HEK293 (cell line): ENCODE data around the gene MAPKAPK5.

Source experiments
- CTCF ChIA-PET: fragments of 350-600 bp; formaldehyde crosslinking; extraction: SDS; loops from one replicate; lab custom pipeline; 2021; ENCODE audit warnings: antibody characterized with exemption; lab: Yijun Ruan, JAX
- POLR2A ChIA-PET: fragments of 300-600 bp; formaldehyde crosslinking; extraction: SDS; loops from one replicate; lab custom pipeline; 2020; ENCODE audit warnings: antibody characterized with exemption, inconsistent platforms; lab: Yijun Ruan, JAX
- H3K27ac ChIP-seq: fragments of 200-500 bp; sonication (Bioruptor generic); 2 replicates; pipeline ENCODE4 v1.5.1; 2014; ENCODE audit warnings: low read depth, low read length, control low read depth, inconsistent platforms; ENCODE audit errors: extremely low read depth
- H3K36me3 ChIP-seq, 2 experiments: fragments of 200-500 bp in 1 of 2; sonication (Bioruptor generic) in 1 of 2; 1 replicate in 1 of 2; 2 replicates in 1 of 2; pipeline ENCODE4 v1.5.1; 2014 to 2017; ENCODE audit warnings: inconsistent platforms in 2 of 2, low read length in 2 of 2; ENCODE audit not compliant: control insufficient read depth in 2 of 2, insufficient read depth in 1 of 2
- H3K4me1 ChIP-seq: fragments of 200-500 bp; sonication (Bioruptor generic); 2 replicates; pipeline ENCODE4 v1.5.1; 2014; ENCODE audit warnings: mild to moderate bottlenecking, low read length, inconsistent platforms; ENCODE audit not compliant: control insufficient read depth, insufficient read depth
- H3K4me3 ChIP-seq: 2 replicates; pipeline ENCODE4 v1.5.1; 2011; ENCODE audit warnings: low read depth, mild to moderate bottlenecking, control low read depth, low read length, moderate library complexity
- H3K9me3 ChIP-seq: fragments of 200-500 bp; sonication (Bioruptor generic); 2 replicates; pipeline ENCODE4 v1.5.1; 2014; ENCODE audit warnings: low read depth, low read length, inconsistent platforms; ENCODE audit not compliant: control insufficient read depth, insufficient read depth
- KLF7 ChIP-seq: fragments of 450-650 bp; formaldehyde crosslinking; IDR thresholded peaks from 2 replicates; pipeline ENCODE4 v1.5.1; 2016; ENCODE audit warnings: missing biosample characterization, missing genetic modification characterization, borderline replicate concordance
- PBX3 ChIP-seq: sonication (generic); formaldehyde crosslinking; IDR thresholded peaks from 2 replicates; pipeline ENCODE4 v1.8.1; 2022; ENCODE audit warnings: mild to moderate bottlenecking, moderate library complexity, missing genetic modification reagents
- SP3 ChIP-seq: fragments of 450-650 bp; formaldehyde crosslinking; IDR thresholded peaks from 2 replicates; pipeline ENCODE4 v1.5.1; 2016; ENCODE audit warnings: missing biosample characterization, missing genetic modification characterization
- ZNF148 ChIP-seq: fragments of 450-650 bp; formaldehyde crosslinking; IDR thresholded peaks from 2 replicates; pipeline ENCODE4 v1.5.0; 2017; ENCODE audit warnings: missing biosample characterization, missing genetic modification characterization, borderline replicate concordance
- ZNF202 ChIP-seq: fragments of 450-650 bp; formaldehyde crosslinking; IDR thresholded peaks from 2 replicates; pipeline ENCODE4 v1.5.1; 2016; ENCODE audit warnings: missing biosample characterization, missing genetic modification characterization, borderline replicate concordance
- ZNF350 ChIP-seq: fragments of 450-650 bp; formaldehyde crosslinking; IDR thresholded peaks from 2 replicates; pipeline ENCODE4 v1.5.0; 2017; ENCODE audit warnings: missing biosample characterization, mild to moderate bottlenecking, missing genetic modification characterization
- ZNF398 ChIP-seq: fragments of 450-650 bp; formaldehyde crosslinking; IDR thresholded peaks from 2 replicates; pipeline ENCODE4 v1.5.1; 2017; ENCODE audit warnings: missing biosample characterization, missing genetic modification characterization
- ZNF501 ChIP-seq: fragments of 450-650 bp; formaldehyde crosslinking; IDR thresholded peaks from 2 replicates; pipeline ENCODE4 v1.5.1; 2016; ENCODE audit warnings: missing biosample characterization, missing genetic modification characterization
- ZNF571 ChIP-seq: fragments of 450-650 bp; formaldehyde crosslinking; IDR thresholded peaks from 2 replicates; pipeline ENCODE4 v1.5.0; 2017; ENCODE audit warnings: missing biosample characterization, missing genetic modification characterization
- ZNF658 ChIP-seq: fragments of 450-650 bp; formaldehyde crosslinking; IDR thresholded peaks from 2 replicates; pipeline ENCODE4; 2016; ENCODE audit warnings: missing biosample characterization, missing genetic modification characterization
- ZNF785 ChIP-seq: fragments of 450-650 bp; formaldehyde crosslinking; IDR thresholded peaks from 2 replicates; pipeline ENCODE4 v1.5.1; 2016; ENCODE audit warnings: missing biosample characterization, missing genetic modification characterization
- TF ChIP-seq, protein P1 (sequence below): fragments of 450-650 bp; formaldehyde crosslinking; IDR thresholded peaks from 2 replicates; pipeline ENCODE4 v1.5.1; 2016; ENCODE audit warnings: missing biosample characterization, missing genetic modification characterization, borderline replicate concordance
- TF ChIP-seq, protein P2 (sequence below): fragments of 450-650 bp; formaldehyde crosslinking; IDR thresholded peaks from 2 replicates; pipeline ENCODE4 v1.5.1; 2016; ENCODE audit warnings: missing biosample characterization, missing genetic modification characterization
- TF ChIP-seq, protein P3 (sequence below): fragments of 450-650 bp; IDR thresholded peaks from 2 replicates; pipeline ENCODE4 v1.5.1; 2018; ENCODE audit warnings: missing biosample characterization, missing genetic modification characterization

MAPKAPK5 gene

GRCh38 chr12:111887926-111888745, 46.1 kb downstream of the MAPKAPK5 start:
- Histone ChIP-seq H3K9me3 (no peaks in the 10 kb centered on the region), H3K36me3 (peaks cover 51 to 96% of the 10 kb centered on the region in 2 experiments), H3K4me3 (no peak overlapping the region), H3K4me1 (no peaks in the 10 kb centered on the region), H3K27ac (no peak overlapping the region)
- ChIA-PET POLR2A (no interaction called here), CTCF (no interaction called here)
- TF ChIP-seq SP3 (no peak), ZNF785 (tag by site-specific recombination) (no peak), ZNF148 (tag by site-specific recombination) (no peak)

- Histone ChIP-seq H3K4me1 (no peaks in the 10 kb centered on the region), H3K27ac (no peak overlapping the region), H3K4me3 (no peak overlapping the region), H3K9me3 (no peaks in the 10 kb centered on the region), H3K36me3 (peaks cover 50 to 76% of the 10 kb centered on the region in 2 experiments)
- ChIA-PET CTCF (interaction anchor here (0.7 kb wide), 1 partner anchor 151 kb away, joined by 4 read pairs; no protein-coding TSS in a partner anchor), POLR2A (no interaction called here)
- TF ChIP-seq ZNF350 (tag by site-specific recombination) (no peak), PBX3 (CRISPR knock-in tag) (no peak), ZNF398 (tag by site-specific recombination) (no peak), ZNF571 (tag by site-specific recombination) (no peak)
Observed at GRCh38 chr12:111893287-111893686, 51.3 kb downstream of the MAPKAPK5 start.

- H3K36me3 ChIP-seq: peaks cover 47 to 65% of the 10 kb centered on the region in 2 experiments
- TF ChIP-seq, protein P1, sequence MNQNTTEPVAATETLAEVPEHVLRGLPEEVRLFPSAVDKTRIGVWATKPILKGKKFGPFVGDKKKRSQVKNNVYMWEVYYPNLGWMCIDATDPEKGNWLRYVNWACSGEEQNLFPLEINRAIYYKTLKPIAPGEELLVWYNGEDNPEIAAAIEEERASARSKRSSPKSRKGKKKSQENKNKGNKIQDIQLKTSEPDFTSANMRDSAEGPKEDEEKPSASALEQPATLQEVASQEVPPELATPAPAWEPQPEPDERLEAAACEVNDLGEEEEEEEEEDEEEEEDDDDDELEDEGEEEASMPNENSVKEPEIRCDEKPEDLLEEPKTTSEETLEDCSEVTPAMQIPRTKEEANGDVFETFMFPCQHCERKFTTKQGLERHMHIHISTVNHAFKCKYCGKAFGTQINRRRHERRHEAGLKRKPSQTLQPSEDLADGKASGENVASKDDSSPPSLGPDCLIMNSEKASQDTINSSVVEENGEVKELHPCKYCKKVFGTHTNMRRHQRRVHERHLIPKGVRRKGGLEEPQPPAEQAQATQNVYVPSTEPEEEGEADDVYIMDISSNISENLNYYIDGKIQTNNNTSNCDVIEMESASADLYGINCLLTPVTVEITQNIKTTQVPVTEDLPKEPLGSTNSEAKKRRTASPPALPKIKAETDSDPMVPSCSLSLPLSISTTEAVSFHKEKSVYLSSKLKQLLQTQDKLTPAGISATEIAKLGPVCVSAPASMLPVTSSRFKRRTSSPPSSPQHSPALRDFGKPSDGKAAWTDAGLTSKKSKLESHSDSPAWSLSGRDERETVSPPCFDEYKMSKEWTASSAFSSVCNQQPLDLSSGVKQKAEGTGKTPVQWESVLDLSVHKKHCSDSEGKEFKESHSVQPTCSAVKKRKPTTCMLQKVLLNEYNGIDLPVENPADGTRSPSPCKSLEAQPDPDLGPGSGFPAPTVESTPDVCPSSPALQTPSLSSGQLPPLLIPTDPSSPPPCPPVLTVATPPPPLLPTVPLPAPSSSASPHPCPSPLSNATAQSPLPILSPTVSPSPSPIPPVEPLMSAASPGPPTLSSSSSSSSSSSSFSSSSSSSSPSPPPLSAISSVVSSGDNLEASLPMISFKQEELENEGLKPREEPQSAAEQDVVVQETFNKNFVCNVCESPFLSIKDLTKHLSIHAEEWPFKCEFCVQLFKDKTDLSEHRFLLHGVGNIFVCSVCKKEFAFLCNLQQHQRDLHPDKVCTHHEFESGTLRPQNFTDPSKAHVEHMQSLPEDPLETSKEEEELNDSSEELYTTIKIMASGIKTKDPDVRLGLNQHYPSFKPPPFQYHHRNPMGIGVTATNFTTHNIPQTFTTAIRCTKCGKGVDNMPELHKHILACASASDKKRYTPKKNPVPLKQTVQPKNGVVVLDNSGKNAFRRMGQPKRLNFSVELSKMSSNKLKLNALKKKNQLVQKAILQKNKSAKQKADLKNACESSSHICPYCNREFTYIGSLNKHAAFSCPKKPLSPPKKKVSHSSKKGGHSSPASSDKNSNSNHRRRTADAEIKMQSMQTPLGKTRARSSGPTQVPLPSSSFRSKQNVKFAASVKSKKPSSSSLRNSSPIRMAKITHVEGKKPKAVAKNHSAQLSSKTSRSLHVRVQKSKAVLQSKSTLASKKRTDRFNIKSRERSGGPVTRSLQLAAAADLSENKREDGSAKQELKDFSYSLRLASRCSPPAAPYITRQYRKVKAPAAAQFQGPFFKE: no peak
- TF ChIP-seq ZNF202 (tag by site-specific recombination) (no peak), ZNF658 (tag by site-specific recombination) (no peak), ZNF350 (tag by site-specific recombination) (no peak), ZNF501 (tag by site-specific recombination) (no peak), KLF7 (tag by site-specific recombination) (no peak)
- TF ChIP-seq, protein P2, sequence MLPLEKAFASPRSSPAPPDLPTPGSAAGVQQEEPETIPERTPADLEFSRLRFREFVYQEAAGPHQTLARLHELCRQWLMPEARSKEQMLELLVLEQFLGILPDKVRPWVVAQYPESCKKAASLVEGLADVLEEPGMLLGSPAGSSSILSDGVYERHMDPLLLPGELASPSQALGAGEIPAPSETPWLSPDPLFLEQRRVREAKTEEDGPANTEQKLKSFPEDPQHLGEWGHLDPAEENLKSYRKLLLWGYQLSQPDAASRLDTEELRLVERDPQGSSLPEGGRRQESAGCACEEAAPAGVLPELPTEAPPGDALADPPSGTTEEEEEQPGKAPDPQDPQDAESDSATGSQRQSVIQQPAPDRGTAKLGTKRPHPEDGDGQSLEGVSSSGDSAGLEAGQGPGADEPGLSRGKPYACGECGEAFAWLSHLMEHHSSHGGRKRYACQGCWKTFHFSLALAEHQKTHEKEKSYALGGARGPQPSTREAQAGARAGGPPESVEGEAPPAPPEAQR (tag by site-specific recombination): no peak
- TF ChIP-seq, protein P3, sequence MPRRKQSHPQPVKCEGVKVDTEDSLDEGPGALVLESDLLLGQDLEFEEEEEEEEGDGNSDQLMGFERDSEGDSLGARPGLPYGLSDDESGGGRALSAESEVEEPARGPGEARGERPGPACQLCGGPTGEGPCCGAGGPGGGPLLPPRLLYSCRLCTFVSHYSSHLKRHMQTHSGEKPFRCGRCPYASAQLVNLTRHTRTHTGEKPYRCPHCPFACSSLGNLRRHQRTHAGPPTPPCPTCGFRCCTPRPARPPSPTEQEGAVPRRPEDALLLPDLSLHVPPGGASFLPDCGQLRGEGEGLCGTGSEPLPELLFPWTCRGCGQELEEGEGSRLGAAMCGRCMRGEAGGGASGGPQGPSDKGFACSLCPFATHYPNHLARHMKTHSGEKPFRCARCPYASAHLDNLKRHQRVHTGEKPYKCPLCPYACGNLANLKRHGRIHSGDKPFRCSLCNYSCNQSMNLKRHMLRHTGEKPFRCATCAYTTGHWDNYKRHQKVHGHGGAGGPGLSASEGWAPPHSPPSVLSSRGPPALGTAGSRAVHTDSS (tag by site-specific recombination): no peak
Observed at GRCh38 chr12:111894556-111894955, 52.5 kb downstream of the MAPKAPK5 start.

More at GRCh38 chr12:111894556-111894955, 52.5 kb downstream of the MAPKAPK5 start:
- no peaks in the 10 kb centered on the region for H3K4me1 ChIP-seq
- POLR2A ChIA-PET: no interaction called here
- H3K27ac ChIP-seq: no peak overlapping the region
- H3K9me3 ChIP-seq: no peaks in the 10 kb centered on the region
- no peak overlapping the region for H3K4me3 ChIP-seq
- CTCF ChIA-PET: interaction anchor here (0.6 kb wide), 2 partner anchors 34 to 119 kb away, joined by 3 read pairs; no protein-coding TSS in a partner anchor
